Activated B cell treated with CpG ODN at 0.5 μM for 24 hours (primary cell): ENCODE measurements around the gene TWIST2. TPM values are rescaled to one million over a fixed set of nuclear protein-coding genes. Genes with fewer than 3 reads are reported as not detected.

Experiments
- ATAC-seq: fragments of 200-7000 bp; cut with Tn5 transposase; one replicate; pipeline ENCODE4 v1.10.0; 2021; ENCODE audit warnings: low read depth, mild to moderate bottlenecking, moderate library complexity
- CTCF ChIA-PET: fragments of 350-600 bp; sonication (Branson Sonifier 250); formaldehyde crosslinking; loops from one replicate; lab custom pipeline; 2021; ENCODE audit warnings: antibody characterized with exemption; lab: Charles Lee
- POLR2A ChIA-PET: fragments of 350-600 bp; sonication (Branson Sonifier 250); formaldehyde crosslinking; loops from one replicate; lab custom pipeline; 2021; ENCODE audit warnings: antibody characterized with exemption; lab: Charles Lee
- DNase-seq: peaks from one replicate; pipeline ENCODE4 v3.0.0; 2022
- H3K27ac Mint-ChIP-seq: one replicate; pipeline ENCODE4 v1.8.0; 2020; ENCODE audit warnings: mixed read lengths
- H3K27me3 Mint-ChIP-seq: one replicate; pipeline ENCODE4 v1.8.0; 2021; ENCODE audit warnings: mixed read lengths
- H3K36me3 Mint-ChIP-seq: one replicate; pipeline ENCODE4 v1.8.0; 2021; ENCODE audit warnings: low read depth, mixed read lengths
- H3K4me1 Mint-ChIP-seq: one replicate; pipeline ENCODE4 v1.8.0; 2021; ENCODE audit warnings: mixed read lengths
- H3K4me3 Mint-ChIP-seq: one replicate; pipeline ENCODE4 v1.8.0; 2020; ENCODE audit warnings: mild to moderate bottlenecking, mixed read lengths
- H3K9me3 Mint-ChIP-seq: one replicate; pipeline ENCODE4 v1.8.0; 2020; ENCODE audit warnings: mixed read lengths
- intact Hi-C: fragments of 100-400 bp; cut with micrococcal nuclease; formaldehyde crosslinking; loops from one replicate; pipeline ENCODE4 v1.15.1; 2024
- total RNA-seq: library from RNA; stranded (reverse); gene quantifications from 2 replicates; pipeline ENCODE4 v1.2.3, GENCODE V29; 2022
- TF ChIP-seq, protein P1 (sequence below): fragments of 200-600 bp; IDR thresholded peaks from one replicate; pipeline ENCODE4 v1.8.0; 2022; ENCODE audit warnings: antibody characterized with exemption, mild to moderate bottlenecking

The TWIST2 gene
- total RNA-seq, 1 donor from 2014 or later, result not detected

DNA sequence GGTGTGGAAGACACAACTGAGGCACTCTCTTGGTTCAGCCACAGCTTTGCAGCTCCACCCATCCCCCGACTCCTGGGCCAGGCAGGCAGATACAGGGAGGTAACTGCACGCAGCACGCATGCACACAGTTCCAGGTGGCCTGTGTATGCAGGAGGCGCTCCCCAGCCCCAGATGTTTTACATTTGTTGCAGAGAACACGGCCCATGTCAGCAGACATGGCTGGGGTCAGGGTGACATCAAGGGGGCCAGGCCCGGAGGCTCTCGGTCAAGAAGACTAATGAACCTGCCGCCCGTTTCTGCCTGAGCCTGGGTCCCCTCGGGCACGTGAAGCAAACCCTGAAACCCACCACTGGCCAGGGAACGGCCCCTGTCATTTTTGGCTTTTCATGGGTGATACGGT, 57.3 kb downstream of the TWIST2 start:
- no peaks in the 10 kb centered on the region for H3K27me3 Mint-ChIP-seq
- CTCF ChIA-PET, result no interaction called here

GRCh38 chr2:238905644-238906043, 57.8 kb downstream of the TWIST2 start:
- H3K9me3 Mint-ChIP-seq, result no peaks in the 10 kb centered on the region
- H3K36me3 Mint-ChIP-seq, result no peaks in the 10 kb centered on the region
- H3K27me3 Mint-ChIP-seq, result no peaks in the 10 kb centered on the region
- POLR2A ChIA-PET, result no interaction called here
- H3K27ac Mint-ChIP-seq, result no peak overlapping the region
- no peak overlapping the region for H3K4me3 Mint-ChIP-seq
- TF ChIP-seq, protein P1, sequence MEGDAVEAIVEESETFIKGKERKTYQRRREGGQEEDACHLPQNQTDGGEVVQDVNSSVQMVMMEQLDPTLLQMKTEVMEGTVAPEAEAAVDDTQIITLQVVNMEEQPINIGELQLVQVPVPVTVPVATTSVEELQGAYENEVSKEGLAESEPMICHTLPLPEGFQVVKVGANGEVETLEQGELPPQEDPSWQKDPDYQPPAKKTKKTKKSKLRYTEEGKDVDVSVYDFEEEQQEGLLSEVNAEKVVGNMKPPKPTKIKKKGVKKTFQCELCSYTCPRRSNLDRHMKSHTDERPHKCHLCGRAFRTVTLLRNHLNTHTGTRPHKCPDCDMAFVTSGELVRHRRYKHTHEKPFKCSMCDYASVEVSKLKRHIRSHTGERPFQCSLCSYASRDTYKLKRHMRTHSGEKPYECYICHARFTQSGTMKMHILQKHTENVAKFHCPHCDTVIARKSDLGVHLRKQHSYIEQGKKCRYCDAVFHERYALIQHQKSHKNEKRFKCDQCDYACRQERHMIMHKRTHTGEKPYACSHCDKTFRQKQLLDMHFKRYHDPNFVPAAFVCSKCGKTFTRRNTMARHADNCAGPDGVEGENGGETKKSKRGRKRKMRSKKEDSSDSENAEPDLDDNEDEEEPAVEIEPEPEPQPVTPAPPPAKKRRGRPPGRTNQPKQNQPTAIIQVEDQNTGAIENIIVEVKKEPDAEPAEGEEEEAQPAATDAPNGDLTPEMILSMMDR, result no peak
- CTCF ChIA-PET, result no interaction called here
- ATAC-seq, result no peak
- intact Hi-C loops, result no loop called here
- no peak for DNase-seq
- no peaks in the 10 kb centered on the region for H3K4me1 Mint-ChIP-seq

More for the DNA sequence above, 57.3 kb downstream of the TWIST2 start:
- intact Hi-C loops, result no loop called here
- no peaks in the 10 kb centered on the region for H3K4me1 Mint-ChIP-seq
- POLR2A ChIA-PET, result no interaction called here
- ATAC-seq (no peak), DNase-seq (no peak)
- H3K9me3 Mint-ChIP-seq, result no peaks in the 10 kb centered on the region
- TF ChIP-seq, protein P1, result no peak
- no peak overlapping the region for H3K27ac Mint-ChIP-seq
- no peaks in the 10 kb centered on the region for H3K36me3 Mint-ChIP-seq
- H3K4me3 Mint-ChIP-seq, result no peak overlapping the region

DNA sequence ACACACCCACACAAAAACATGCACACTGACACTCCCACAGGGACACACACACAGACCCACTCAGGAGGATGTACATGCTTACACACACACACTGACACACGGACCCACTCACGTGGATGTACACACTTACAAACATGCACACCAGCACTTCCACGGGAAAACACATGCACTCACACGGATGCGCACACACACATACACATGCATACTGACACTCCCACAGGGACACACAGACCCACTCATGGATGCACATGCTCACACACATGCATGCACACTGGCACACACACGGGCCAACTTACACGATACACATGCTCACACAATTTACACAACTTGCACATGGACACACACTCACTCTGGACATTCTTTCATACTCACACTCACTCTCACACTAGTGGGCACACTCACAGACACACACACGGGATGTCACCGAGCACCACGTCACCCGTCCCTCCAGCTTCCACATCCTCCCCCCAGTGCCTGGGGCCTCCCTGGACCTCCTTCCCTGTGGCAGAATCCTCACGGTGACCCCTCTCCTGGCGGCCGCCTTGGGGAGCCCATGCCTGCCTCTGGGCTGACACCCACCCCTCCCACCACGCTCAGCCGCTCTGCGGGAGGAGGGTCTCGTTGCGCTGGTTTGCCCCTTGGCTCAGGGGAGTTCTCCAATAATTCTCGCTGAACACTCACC, 58.5 kb downstream of the TWIST2 start:
- Mint-ChIP-seq H3K4me3 (no peak overlapping the region), H3K9me3 (no peaks in the 10 kb centered on the region), H3K27ac (no peak overlapping the region), H3K4me1 (no peaks in the 10 kb centered on the region), H3K36me3 (no peaks in the 10 kb centered on the region), H3K27me3 (no peaks in the 10 kb centered on the region)
- CTCF ChIA-PET, result no interaction called here
- POLR2A ChIA-PET, result no interaction called here
- intact Hi-C loops, result no loop called here
- ATAC-seq (no peak), DNase-seq (no peak)
- TF ChIP-seq, protein P1, result no peak

DNA sequence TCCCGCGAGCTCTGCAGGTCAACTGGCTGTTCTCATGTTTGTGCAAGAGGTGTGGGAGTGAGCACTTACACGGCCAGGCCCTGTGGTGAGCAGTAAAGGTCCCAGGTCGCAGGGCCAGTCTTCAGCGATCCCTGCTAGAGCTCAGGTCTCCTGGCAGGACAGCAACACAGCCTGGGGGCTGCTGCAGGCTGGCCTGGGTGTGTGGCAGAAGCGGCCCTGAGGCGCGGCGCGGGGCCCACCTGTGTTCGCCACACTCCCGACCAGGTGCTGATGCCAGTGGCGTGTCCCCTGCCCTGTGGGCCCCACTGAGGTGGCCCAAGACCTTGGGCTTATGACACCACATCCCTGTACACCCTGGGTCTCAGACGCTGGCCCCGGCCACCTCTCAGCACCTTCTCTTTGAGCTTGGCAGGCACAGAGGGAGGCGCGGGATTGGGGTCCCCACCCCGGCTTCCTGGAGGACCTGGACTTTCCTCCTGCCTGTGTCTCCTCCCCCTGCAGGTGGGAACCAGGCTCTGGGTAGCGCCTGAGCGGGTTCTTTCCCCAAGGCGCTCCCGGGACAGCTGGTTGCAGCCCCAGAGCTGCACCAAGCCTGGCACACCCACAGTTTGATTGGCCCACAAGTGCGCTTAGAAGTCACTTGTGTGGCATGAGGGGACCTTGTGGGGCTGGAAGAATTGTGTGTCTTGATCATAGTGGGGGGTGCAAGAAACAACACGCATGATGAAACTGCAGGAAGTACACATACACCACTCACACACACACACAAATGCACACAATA, 59.2 kb downstream of the TWIST2 start:
- H3K27me3 Mint-ChIP-seq, result no peaks in the 10 kb centered on the region
- H3K4me3 Mint-ChIP-seq, result no peak overlapping the region
- no peaks in the 10 kb centered on the region for H3K9me3 Mint-ChIP-seq
- TF ChIP-seq, protein P1, result no peak
- intact Hi-C loops, result no loop called here
- no peak overlapping the region for H3K27ac Mint-ChIP-seq
- ATAC-seq (no peak), DNase-seq (no peak)
- ChIA-PET CTCF (no interaction called here), POLR2A (no interaction called here)
- no peaks in the 10 kb centered on the region for H3K4me1 Mint-ChIP-seq
- no peaks in the 10 kb centered on the region for H3K36me3 Mint-ChIP-seq

GRCh38 chr2:238907717-238908173, 59.9 kb downstream of the TWIST2 start:
- Mint-ChIP-seq H3K36me3 (no peaks in the 10 kb centered on the region), H3K4me3 (no peak overlapping the region), H3K9me3 (no peaks in the 10 kb centered on the region), H3K27ac (no peak overlapping the region), H3K4me1 (no peaks in the 10 kb centered on the region), H3K27me3 (no peaks in the 10 kb centered on the region)
- ATAC-seq, result no peak
- CTCF ChIA-PET, result no interaction called here
- intact Hi-C loops, result no loop called here
- POLR2A ChIA-PET, result no interaction called here
- TF ChIP-seq, protein P1, result no peak
- no peak for DNase-seq
